D721Med (cell line): Measurements from ENCODE around the gene MYOCOS.

Experiments used
- DNase-seq: peaks from one replicate; pipeline ENCODE4 v3.0.0; 2011; ENCODE audit warnings: low spot score; ENCODE audit not compliant: insufficient read length
- FAIRE-seq: peaks from 2 replicates; lab custom pipeline; 2011; peaks lifted over from hg19 to GRCh38; lab: Jason Lieb, UNC
- CTCF ChIP-seq: IDR thresholded peaks from 2 replicates; pipeline ENCODE4 v1.5.1; 2012; ENCODE audit warnings: mild to moderate bottlenecking, control low read depth; ENCODE audit not compliant: insufficient read depth; ENCODE audit errors: missing control alignments

Gene MYOCOS

GRCh38 chr1:171625225-171625624 is 3.2 kb downstream of the MYOCOS start:
- DNase-seq (no peak), FAIRE-seq (no peak)
- no peak for TF ChIP-seq CTCF

- FAIRE-seq (no peak), DNase-seq (no peak)
- no peak for TF ChIP-seq CTCF
These were observed 5.0 kb downstream of the MYOCOS start for GRCh38 chr1:171627020-171627419.

GRCh38 chr1:171628225-171628624 is 6.2 kb downstream of the MYOCOS start:
- no peak for DNase-seq
- FAIRE-seq = no peak
- no peak for TF ChIP-seq CTCF

GRCh38 chr1:171635661-171636060 is 13.6 kb downstream of the MYOCOS start:
- no peak for DNase-seq
- no peak for TF ChIP-seq CTCF

GRCh38 chr1:171636141-171636540 is 14.1 kb downstream of the MYOCOS start:
- FAIRE-seq (no peak), DNase-seq (no peak)
- no peak for TF ChIP-seq CTCF

More at GRCh38 chr1:171635661-171636060, 13.6 kb downstream of the MYOCOS start:
- no peak for FAIRE-seq

- TF ChIP-seq CTCF = no peak
- DNase-seq (no peak), FAIRE-seq (no peak)
These were observed 16.0 kb downstream of the MYOCOS start for GRCh38 chr1:171637928-171638576.

GRCh38 chr1:171640225-171640624 is 18.2 kb downstream of the MYOCOS start:
- DNase-seq = no peak
- TF ChIP-seq CTCF = no peak
- no peak for FAIRE-seq
